H9 (cell line): ENCODE results near the gene PTPRN2. TPM values are rescaled to one million over a fixed set of nuclear protein-coding genes. Genes with fewer than 3 reads are reported as not detected.

Experiments used
- DNase-seq: peaks from one replicate; pipeline ENCODE4 v3.0.0-alpha.2; 2017
- H2AFZ ChIP-seq: one replicate; pipeline ENCODE4 v1.6.1; 2013; ENCODE audit warnings: mild to moderate bottlenecking, low read length, control low read depth, moderate library complexity
- H2AK5ac ChIP-seq: 2 replicates; pipeline ENCODE4 v1.6.1; 2013; ENCODE audit warnings: low read length, control low read depth, mixed read lengths; ENCODE audit not compliant: insufficient read length
- H2BK120ac ChIP-seq: one replicate; pipeline ENCODE4 v1.6.1; 2013; ENCODE audit warnings: low read depth, mild to moderate bottlenecking, low read length, control low read depth, inconsistent platforms; ENCODE audit not compliant: poor library complexity, severe bottlenecking
- H2BK12ac ChIP-seq: 2 replicates; pipeline ENCODE4 v1.6.1; 2013; ENCODE audit warnings: low read length, control low read depth, mixed read lengths, low read depth; ENCODE audit not compliant: insufficient read length
- H2BK15ac ChIP-seq: 2 replicates; pipeline ENCODE4 v1.6.1; 2013; ENCODE audit warnings: low read depth, low read length, control low read depth
- H2BK20ac ChIP-seq: one replicate; pipeline ENCODE4 v1.6.1; 2013; ENCODE audit warnings: low read depth, mild to moderate bottlenecking, low read length, control low read depth, inconsistent platforms; ENCODE audit not compliant: poor library complexity, severe bottlenecking
- H2BK5ac ChIP-seq: 2 replicates; pipeline ENCODE4 v1.6.1; 2013; ENCODE audit warnings: low read length, control low read depth, mixed read lengths; ENCODE audit not compliant: insufficient read length
- H3K14ac ChIP-seq: 2 replicates; pipeline ENCODE4 v1.6.1; 2013; ENCODE audit warnings: low read length, control low read depth; ENCODE audit not compliant: insufficient read depth
- H3K18ac ChIP-seq: 2 replicates; pipeline ENCODE4 v1.6.1; 2013; ENCODE audit warnings: low read depth, mild to moderate bottlenecking, mixed read lengths, low read length, control low read depth; ENCODE audit not compliant: insufficient read length
- H3K23ac ChIP-seq: 2 replicates; pipeline ENCODE4 v1.6.1; 2013; ENCODE audit warnings: low read length, control low read depth, mixed read lengths, low read depth; ENCODE audit not compliant: insufficient read length
- H3K23me2 ChIP-seq: 2 replicates; pipeline ENCODE4 v1.6.1; 2013; ENCODE audit warnings: low read depth, mild to moderate bottlenecking, mixed read lengths, low read length, control low read depth; ENCODE audit not compliant: insufficient read length, poor library complexity, severe bottlenecking
- H3K27ac ChIP-seq: 2 replicates; pipeline ENCODE4 v1.5.1; 2013; ENCODE audit warnings: low read length, control low read depth, mixed read lengths, low read depth; ENCODE audit not compliant: insufficient read length
- H3K27me3 ChIP-seq: 2 replicates; pipeline ENCODE4 v1.6.1; 2013; ENCODE audit warnings: low read length, control low read depth, inconsistent platforms; ENCODE audit not compliant: insufficient read depth
- H3K4ac ChIP-seq: 2 replicates; pipeline ENCODE4 v1.6.1; 2013; ENCODE audit warnings: low read depth, mild to moderate bottlenecking, control low read depth, inconsistent platforms, low read length, moderate library complexity
- H3K4me1 ChIP-seq: 2 replicates; pipeline ENCODE4 v1.6.1; 2013; ENCODE audit warnings: low read length, control low read depth, inconsistent platforms; ENCODE audit not compliant: insufficient read depth
- H3K4me2 ChIP-seq: 2 replicates; pipeline ENCODE4 v1.6.1; 2013; ENCODE audit warnings: low read length, control low read depth, mixed read lengths; ENCODE audit not compliant: insufficient read length, insufficient read depth
- H3K56ac ChIP-seq: 2 replicates; pipeline ENCODE4 v1.6.1; 2013; ENCODE audit warnings: low read depth, mild to moderate bottlenecking, mixed read lengths, low read length, control low read depth; ENCODE audit not compliant: insufficient read length
- H3K79me1 ChIP-seq: 2 replicates; pipeline ENCODE4 v1.6.1; 2013; ENCODE audit warnings: low read depth, mild to moderate bottlenecking, moderate library complexity, low read length, control low read depth, inconsistent platforms; ENCODE audit not compliant: insufficient read depth, poor library complexity, severe bottlenecking
- H3K79me2 ChIP-seq: 2 replicates; pipeline ENCODE4 v1.6.1; 2013; ENCODE audit warnings: low read length, control low read depth, inconsistent platforms; ENCODE audit not compliant: insufficient read depth
- H3K9ac ChIP-seq: 2 replicates; pipeline ENCODE4 v1.6.1; 2013; ENCODE audit warnings: low read length, control low read depth, mixed read lengths; ENCODE audit not compliant: insufficient read length; ENCODE audit errors: extremely low read depth
- H3K9me3 ChIP-seq: one replicate; pipeline ENCODE4 v1.6.1; 2013; ENCODE audit warnings: low read depth, low read length, inconsistent platforms; ENCODE audit not compliant: control insufficient read depth
- H3T11ph ChIP-seq: one replicate; pipeline ENCODE4 v1.6.1; 2013; ENCODE audit warnings: mild to moderate bottlenecking, low read length, control low read depth, inconsistent platforms
- H4K20me1 ChIP-seq: one replicate; pipeline ENCODE4 v1.6.1; 2013; ENCODE audit not compliant: control insufficient read depth, insufficient read length, insufficient read depth
- H4K5ac ChIP-seq: 2 replicates; pipeline ENCODE4 v1.6.1; 2013; ENCODE audit warnings: low read depth, mild to moderate bottlenecking, mixed read lengths, low read length, control low read depth; ENCODE audit not compliant: insufficient read length
- H4K8ac ChIP-seq: replicated peaks from 2 replicates; pipeline ENCODE4 v1.6.1; 2013; ENCODE audit warnings: low read length, control low read depth, mixed read lengths, low read depth; ENCODE audit not compliant: insufficient read length
- H4K91ac ChIP-seq: 2 replicates; pipeline ENCODE4 v1.6.1; 2013; ENCODE audit warnings: low read depth, mild to moderate bottlenecking, moderate library complexity, mixed read lengths, low read length, control low read depth; ENCODE audit not compliant: insufficient read length
- H3K27ac Mint-ChIP-seq, 3 experiments: 2 replicates in 2 of 3; 3 replicates in 1 of 3; pipeline ENCODE4 v1.8.0; 2020 to 2021; ENCODE audit warnings: mixed read lengths in 3 of 3, mild to moderate bottlenecking in 1 of 3, moderate library complexity in 1 of 3
- H3K27me3 Mint-ChIP-seq: 2 replicates; pipeline ENCODE4 v1.8.0; 2021; ENCODE audit warnings: low read depth, mild to moderate bottlenecking, moderate library complexity, mixed read lengths
- H3K36me3 Mint-ChIP-seq, 3 experiments: 2 replicates in 2 of 3; 3 replicates in 1 of 3; pipeline ENCODE4 v1.8.0; 2020 to 2021; ENCODE audit warnings: low read depth in 3 of 3, mixed read lengths in 3 of 3; ENCODE audit not compliant: insufficient read depth in 1 of 3
- H3K4me1 Mint-ChIP-seq, 2 experiments: 2 replicates each; pipeline ENCODE4 v1.8.0; 2020; ENCODE audit warnings: mixed read lengths in 2 of 2
- H3K4me3 Mint-ChIP-seq, 2 experiments: 2 replicates in 1 of 2; 3 replicates in 1 of 2; pipeline ENCODE4 v1.8.0; 2020 to 2021; ENCODE audit warnings: mild to moderate bottlenecking in 2 of 2, mixed read lengths in 2 of 2, moderate library complexity in 1 of 2
- H3K9me3 Mint-ChIP-seq, 2 experiments: 2 replicates in 1 of 2; 3 replicates in 1 of 2; pipeline ENCODE4 v1.8.0; 2020; ENCODE audit warnings: mild to moderate bottlenecking in 2 of 2, mixed read lengths in 2 of 2, moderate library complexity in 1 of 2
- CTCF ChIP-seq: fragments of 200-600 bp; sonication (generic); conservative IDR thresholded peaks from 3 replicates; pipeline ENCODE4 v1.8.0; 2021; ENCODE audit warnings: antibody characterized with exemption, mild to moderate bottlenecking
- WGBS: extraction: QIAGEN DNeasy Blood & Tissue Kit; methylation state at CpG from one replicate; pipeline ENCODE4 v1.1.7; 2013; ENCODE audit warnings: missing lambda C conversion rate, low lambda C conversion rate, mixed read lengths; ENCODE audit not compliant: insufficient read length; ENCODE audit errors: extremely low coverage; 5-methylcytosine and 5-hydroxymethylcytosine counted together
- total RNA-seq: library from RNA; stranded (reverse); gene quantifications from 2 replicates; pipeline ENCODE4 v1.2.1, GENCODE V29; 2021

Gene PTPRN2
- total RNA-seq, 1 experiment from 2014 or later: 5.2 TPM

DNA sequence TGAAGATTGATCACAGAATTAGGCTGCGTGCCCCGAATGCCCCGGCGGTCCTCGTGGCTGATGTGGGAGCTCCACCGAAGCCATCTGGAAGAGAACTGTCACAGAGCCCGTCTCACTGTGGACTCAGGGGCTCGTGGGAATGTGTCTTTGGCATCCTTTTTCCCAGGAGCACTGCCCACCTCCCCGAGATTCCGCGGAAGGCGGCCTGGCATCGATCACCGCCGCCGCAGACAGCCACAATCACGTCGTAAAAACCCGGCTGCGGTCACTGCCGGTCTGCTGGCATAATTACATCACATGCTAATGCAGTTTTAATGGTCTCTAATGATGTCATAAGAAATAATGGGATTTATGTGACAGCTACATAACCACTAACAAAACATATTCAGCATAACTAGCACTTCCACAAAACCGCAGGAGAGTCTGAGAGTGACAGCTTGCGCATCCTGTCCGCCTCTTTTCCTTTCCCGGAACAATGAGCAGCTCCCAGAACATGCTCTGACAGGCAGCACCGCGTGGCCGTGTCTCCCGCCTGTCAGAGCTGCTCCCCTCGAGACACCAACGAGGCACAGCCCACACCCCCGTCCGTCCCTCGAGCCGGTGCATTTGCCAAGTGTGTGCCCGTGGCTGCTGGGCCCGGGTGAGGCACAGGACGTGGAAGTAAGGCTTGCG is 490.0 kb downstream of the PTPRN2 start:
- no peaks in the 10 kb centered on the region for H3K23me2 ChIP-seq
- H3K9ac ChIP-seq: no peak overlapping the region
- H3K4ac ChIP-seq: no peak overlapping the region
- H2BK20ac ChIP-seq: no peak overlapping the region
- no peak overlapping the region for H2BK12ac ChIP-seq
- no peak overlapping the region for H3T11ph ChIP-seq
- no peak for TF ChIP-seq CTCF
- H4K8ac ChIP-seq: no peak overlapping the region
- H2AFZ ChIP-seq: no peak overlapping the region
- no peaks in the 10 kb centered on the region for H3K79me1 ChIP-seq
- H2BK5ac ChIP-seq: no peak overlapping the region
- no peak overlapping the region for H3K27ac ChIP-seq
- WGBS: no CpG with 5 or more reads among the region's 39 CpGs
- no peak overlapping the region for H3K4me2 ChIP-seq
- no peaks in the 10 kb centered on the region for H3K4me1 ChIP-seq
- no peaks in the 10 kb centered on the region for H4K20me1 ChIP-seq
- no peak overlapping the region for H3K18ac ChIP-seq
- H3K23ac ChIP-seq: no peak overlapping the region
- no peak overlapping the region for H4K5ac ChIP-seq
- peak overlapping the region; percentile 69; the same call in 1 of the 2 replicates for H3K14ac ChIP-seq
- no peak overlapping the region for H2BK15ac ChIP-seq
- H3K9me3 ChIP-seq: no peaks in the 10 kb centered on the region
- H3K4me1 Mint-ChIP-seq: peaks cover 16 to 17% of the 10 kb centered on the region in 2 experiments
- no peak overlapping the region for H2AK5ac ChIP-seq
- no peaks in the 10 kb centered on the region; the same call in none of the 2 replicates for H3K27me3 Mint-ChIP-seq
- H3K36me3 Mint-ChIP-seq: peaks cover 3 to 13% (median 7%) of the 10 kb centered on the region in 3 experiments; a peak in 6 of 7 replicates
- 0 out of 7 replicates have a peak overlapping the region, but pooled peaks of 1 of the 3 experiments have one; percentile 54 for H3K27ac Mint-ChIP-seq
- no peak overlapping the region for H4K91ac ChIP-seq
- H3K9me3 Mint-ChIP-seq: peaks cover 10 to 11% of the 10 kb centered on the region in 2 experiments; a peak in 4 of 5 replicates
- H3K4me3 Mint-ChIP-seq: no peak overlapping the region
- DNase-seq: no peak
- H3K56ac ChIP-seq: no peak overlapping the region
- H3K27me3 ChIP-seq: no peaks in the 10 kb centered on the region
- H3K79me2 ChIP-seq: no peaks in the 10 kb centered on the region
- no peak overlapping the region for H2BK120ac ChIP-seq
